MCF 10A (cell line): ENCODE measurements around the gene SLC40A1. TPM values are rescaled to one million over a fixed set of nuclear protein-coding genes. Genes with fewer than 3 reads are reported as not detected.

ENCODE experiments used
- BruUV-seq: library from RNA; stranded (reverse); fragments of 400-500 nt; replicated peaks from 2 replicates; lab custom pipeline; 2021; lab: Mats Ljungman, UMichigan
- CTCF ChIA-PET: fragments of 300-600 bp; sonication (Branson Sonifier 250); formaldehyde crosslinking; extraction: SDS; loops from one replicate; lab custom pipeline; 2021; ENCODE audit warnings: antibody characterized with exemption, inconsistent platforms; lab: Yijun Ruan, JAX
- POLR2A ChIA-PET: fragments of 300-600, 350-650 bp; sonication (Branson Sonifier 250); formaldehyde crosslinking; extraction: SDS; loops from one replicate; lab custom pipeline; 2020; ENCODE audit warnings: antibody characterized with exemption, inconsistent platforms; lab: Yijun Ruan, JAX
- DNase-seq: peaks from one replicate; pipeline ENCODE4 v3.0.0-alpha.2; 2018; ENCODE audit not compliant: unreplicated experiment
- H3K27ac Mint-ChIP-seq: one replicate; pipeline ENCODE4 v1.8.0; 2022; ENCODE audit warnings: mild to moderate bottlenecking, low read depth, mixed read lengths; ENCODE audit not compliant: unreplicated experiment
- H3K27me3 Mint-ChIP-seq: one replicate; pipeline ENCODE4 v1.8.0; 2022; ENCODE audit warnings: mixed read lengths; ENCODE audit not compliant: insufficient read depth, unreplicated experiment
- H3K36me3 Mint-ChIP-seq: one replicate; pipeline ENCODE4 v1.8.0; 2022; ENCODE audit warnings: mild to moderate bottlenecking, moderate library complexity, mixed read lengths; ENCODE audit not compliant: insufficient read depth, unreplicated experiment
- H3K4me1 Mint-ChIP-seq: one replicate; pipeline ENCODE4 v1.8.0; 2022; ENCODE audit warnings: mixed read lengths; ENCODE audit not compliant: insufficient read depth, unreplicated experiment
- H3K4me3 Mint-ChIP-seq: one replicate; pipeline ENCODE4 v1.8.0; 2022; ENCODE audit warnings: mild to moderate bottlenecking, moderate library complexity, mixed read lengths; ENCODE audit not compliant: unreplicated experiment
- H3K9me3 Mint-ChIP-seq: one replicate; pipeline ENCODE4 v1.8.0; 2022; ENCODE audit warnings: mixed read lengths; ENCODE audit not compliant: unreplicated experiment
- CTCF ChIP-seq: fragments of 200-600 bp; IDR thresholded peaks from one replicate; pipeline ENCODE4 v1.8.0; 2022; ENCODE audit warnings: antibody characterized with exemption, mild to moderate bottlenecking; ENCODE audit not compliant: unreplicated experiment
- intact Hi-C: fragments of 100-400 bp; cut with micrococcal nuclease; formaldehyde crosslinking; loops from 2 replicates; pipeline ENCODE4 v1.14.1; 2022
- total RNA-seq: library from RNA; stranded (reverse); gene quantifications from 2 replicates; pipeline ENCODE4 v1.2.3, GENCODE V29; 2022

The SLC40A1 gene
- total RNA-seq, 1 experiment from 2014 or later: not detected

- ChIA-PET CTCF (no interaction called here), POLR2A (no interaction called here)
- Mint-ChIP-seq H3K9me3 (no peaks in the 10 kb centered on the region), H3K4me1 (no peaks in the 10 kb centered on the region), H3K27ac (no peak overlapping the region), H3K4me3 (no peak overlapping the region), H3K36me3 (no peaks in the 10 kb centered on the region), H3K27me3 (no peaks in the 10 kb centered on the region)
- BruUV-seq: no TSS peak
- no peak for TF ChIP-seq CTCF
- intact Hi-C loops: no loop called here
- no peak for DNase-seq
These were observed 41.2 kb upstream of the SLC40A1 start for GRCh38 chr2:189621781-189622180.

- Mint-ChIP-seq H3K27me3 (no peaks in the 10 kb centered on the region), H3K36me3 (no peaks in the 10 kb centered on the region), H3K4me1 (no peaks in the 10 kb centered on the region), H3K27ac (no peak overlapping the region), H3K4me3 (no peak overlapping the region), H3K9me3 (no peaks in the 10 kb centered on the region)
- ChIA-PET POLR2A (no interaction called here), CTCF (interaction anchor here (0.6 to 1.6 kb wide), 3 partner anchors 12 to 14 kb away, joined by 3 to 6 read pairs (median 6); no protein-coding TSS in a partner anchor)
- DNase-seq: no peak
- BruUV-seq: no TSS peak
- intact Hi-C loops: no loop called here
- no peak for TF ChIP-seq CTCF
These were observed 37.6 kb upstream of the SLC40A1 start for GRCh38 chr2:189618197-189618596.

GRCh38 chr2:189614585-189614984 lies 34.0 kb upstream of the SLC40A1 start:
- CTCF ChIA-PET: no interaction called here
- Mint-ChIP-seq H3K36me3 (no peaks in the 10 kb centered on the region), H3K9me3 (no peaks in the 10 kb centered on the region), H3K4me1 (no peaks in the 10 kb centered on the region), H3K4me3 (no peak overlapping the region), H3K27me3 (no peaks in the 10 kb centered on the region), H3K27ac (no peak overlapping the region)
- no peak for TF ChIP-seq CTCF
- intact Hi-C loops: no loop called here
- DNase-seq: no peak
- BruUV-seq: no TSS peak
- POLR2A ChIA-PET: interaction anchor here (1.1 kb wide), 1 partner anchor 9 kb away, joined by 3 read pairs; no protein-coding TSS in a partner anchor

- ChIA-PET CTCF (interaction anchor here (0.6 kb wide), 1 partner anchor 22 kb away, joined by 4 read pairs; no protein-coding TSS in a partner anchor), POLR2A (interaction anchor here (0.6 to 1.2 kb wide), 2 partner anchors 16 to 136 kb away, joined by 3 read pairs; no protein-coding TSS in a partner anchor)
- H3K4me1 Mint-ChIP-seq: no peaks in the 10 kb centered on the region
- H3K27ac Mint-ChIP-seq: no peak overlapping the region
- no peaks in the 10 kb centered on the region for H3K27me3 Mint-ChIP-seq
- H3K9me3 Mint-ChIP-seq: no peaks in the 10 kb centered on the region
- intact Hi-C loops: no loop called here
- no peaks in the 10 kb centered on the region for H3K36me3 Mint-ChIP-seq
- TF ChIP-seq CTCF: no peak
- DNase-seq: no peak
- H3K4me3 Mint-ChIP-seq: no peak overlapping the region
- no TSS peak for BruUV-seq
These were observed 33.2 kb upstream of the SLC40A1 start for GRCh38 chr2:189613650-189614420.
